HEK293 (cell line): ENCODE results near the gene NFE2L3.

Experiments used
- ELK4 ChIP-seq: IDR thresholded peaks from 2 replicates; pipeline ENCODE4 v1.6.1; 2011; ENCODE audit warnings: mild to moderate bottlenecking, low read depth, low read length, borderline replicate concordance
- KLF10 ChIP-seq: fragments of 450-650 bp; IDR thresholded peaks from 2 replicates; pipeline ENCODE4 v1.5.1; 2018; ENCODE audit warnings: missing biosample characterization, mild to moderate bottlenecking, missing genetic modification characterization
- PRDM4 ChIP-seq: fragments of 450-650 bp; formaldehyde crosslinking; IDR thresholded peaks from 2 replicates; pipeline ENCODE4 v1.5.1; 2017; ENCODE audit warnings: missing biosample characterization, missing genetic modification characterization
- SP7 ChIP-seq: fragments of 450-650 bp; formaldehyde crosslinking; IDR thresholded peaks from 2 replicates; pipeline ENCODE4 v1.5.1; 2016; ENCODE audit warnings: missing biosample characterization, missing genetic modification characterization
- ZBTB11 ChIP-seq: fragments of 450-650 bp; formaldehyde crosslinking; conservative IDR thresholded peaks from 2 replicates; pipeline ENCODE4 v1.5.1; 2016; ENCODE audit warnings: low read depth, missing biosample characterization, missing genetic modification characterization
- ZBTB21 ChIP-seq: fragments of 450-650 bp; formaldehyde crosslinking; IDR thresholded peaks from 2 replicates; pipeline ENCODE4 v1.5.1; 2017; ENCODE audit warnings: missing biosample characterization, missing genetic modification characterization
- ZNF121 ChIP-seq: fragments of 450-650 bp; formaldehyde crosslinking; IDR thresholded peaks from 2 replicates; pipeline ENCODE4 v1.5.1; 2016; ENCODE audit warnings: missing biosample characterization, missing genetic modification characterization
- ZNF274 ChIP-seq, 2 experiments: fragments of 200-500 bp in 1 of 2; fragments of 450-650 bp in 1 of 2; sonication (Bioruptor generic) in 1 of 2; formaldehyde crosslinking in 1 of 2; IDR thresholded peaks; 2 replicates each; pipeline versions ENCODE4 v1.5.1 to v1.6.1; 2014 to 2016; ENCODE audit warnings: borderline replicate concordance in 1 of 2, inconsistent platforms in 1 of 2, low read length in 1 of 2, missing biosample characterization in 1 of 2, missing genetic modification characterization in 1 of 2
- ZNF391 ChIP-seq: fragments of 450-650 bp; formaldehyde crosslinking; IDR thresholded peaks from 2 replicates; pipeline ENCODE4 v1.5.1; 2016; ENCODE audit warnings: low read depth, missing biosample characterization, missing genetic modification characterization, borderline replicate concordance
- ZNF548 ChIP-seq: fragments of 450-650 bp; formaldehyde crosslinking; IDR thresholded peaks from 2 replicates; pipeline ENCODE4 v1.5.1; 2016; ENCODE audit warnings: missing biosample characterization, missing genetic modification characterization
- ZNF677 ChIP-seq: fragments of 450-650 bp; IDR thresholded peaks from 2 replicates; pipeline ENCODE4 v1.5.0; 2018; ENCODE audit warnings: missing biosample characterization, mild to moderate bottlenecking, missing genetic modification characterization, moderate library complexity
- TF ChIP-seq, protein P1 (sequence below): fragments of 450-650 bp; formaldehyde crosslinking; IDR thresholded peaks from 2 replicates; pipeline ENCODE4 v1.5.1; 2016; ENCODE audit warnings: missing biosample characterization, missing genetic modification characterization

DNA sequence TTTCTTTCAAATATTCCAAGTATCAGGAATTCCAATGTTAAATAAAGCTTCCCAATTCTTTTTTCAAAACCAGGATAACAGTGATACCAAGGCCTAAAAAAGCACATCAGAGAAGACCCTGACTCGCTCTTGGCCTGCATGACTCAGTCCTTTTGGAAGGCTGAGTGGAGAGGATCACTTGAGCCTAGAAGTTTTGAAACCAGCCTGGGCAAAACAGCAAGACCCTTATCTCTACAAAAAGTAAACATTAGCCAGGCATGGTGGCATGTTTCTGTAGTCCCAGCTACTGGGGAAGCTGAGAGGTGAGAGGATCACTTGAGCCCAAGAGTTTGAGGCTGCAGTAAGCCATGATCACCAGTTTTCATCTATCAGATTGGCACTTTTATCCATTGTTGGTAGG lies 18.7 kb downstream of the NFE2L3 start:
- TF ChIP-seq ZBTB21 (tag by site-specific recombination) (no peak), KLF10 (tag by site-specific recombination) (no peak), ZNF677 (tag by site-specific recombination) (no peak), ELK4 (no peak), ZNF274 (IDR thresholded peaks at IDR 0.05; ENCODE audit: low read length) (no peak), ZNF274 (tag by site-specific recombination; IDR thresholded peaks at IDR 0.05; ENCODE audit: borderline replicate concordance) (no peak), SP7 (tag by site-specific recombination) (no peak), ZBTB11 (tag by site-specific recombination) (no peak), ZNF391 (tag by site-specific recombination) (no peak), ZNF548 (tag by site-specific recombination) (no peak), PRDM4 (tag by site-specific recombination) (no peak), ZNF121 (tag by site-specific recombination) (no peak)
- TF ChIP-seq, protein P1, sequence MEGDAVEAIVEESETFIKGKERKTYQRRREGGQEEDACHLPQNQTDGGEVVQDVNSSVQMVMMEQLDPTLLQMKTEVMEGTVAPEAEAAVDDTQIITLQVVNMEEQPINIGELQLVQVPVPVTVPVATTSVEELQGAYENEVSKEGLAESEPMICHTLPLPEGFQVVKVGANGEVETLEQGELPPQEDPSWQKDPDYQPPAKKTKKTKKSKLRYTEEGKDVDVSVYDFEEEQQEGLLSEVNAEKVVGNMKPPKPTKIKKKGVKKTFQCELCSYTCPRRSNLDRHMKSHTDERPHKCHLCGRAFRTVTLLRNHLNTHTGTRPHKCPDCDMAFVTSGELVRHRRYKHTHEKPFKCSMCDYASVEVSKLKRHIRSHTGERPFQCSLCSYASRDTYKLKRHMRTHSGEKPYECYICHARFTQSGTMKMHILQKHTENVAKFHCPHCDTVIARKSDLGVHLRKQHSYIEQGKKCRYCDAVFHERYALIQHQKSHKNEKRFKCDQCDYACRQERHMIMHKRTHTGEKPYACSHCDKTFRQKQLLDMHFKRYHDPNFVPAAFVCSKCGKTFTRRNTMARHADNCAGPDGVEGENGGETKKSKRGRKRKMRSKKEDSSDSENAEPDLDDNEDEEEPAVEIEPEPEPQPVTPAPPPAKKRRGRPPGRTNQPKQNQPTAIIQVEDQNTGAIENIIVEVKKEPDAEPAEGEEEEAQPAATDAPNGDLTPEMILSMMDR (tag by site-specific recombination): no peak
